HG03342 (cell line): ENCODE measurements around the gene PRG2.
"Not testable (repeated sequence)": the region's sequence is repeated elsewhere in the genome, so short reads cannot be mapped to it uniquely, and the experiment has no call there.

Experiments used
- ATAC-seq: cut with Tn5 transposase; IDR thresholded peaks from one replicate; pipeline ENCODE4 v1.9.1; 2021; ENCODE audit warnings: mild to moderate bottlenecking, moderate library complexity; ENCODE audit not compliant: unreplicated experiment

PRG2 gene

GRCh38 chr11:57421066-57421465 is 30.6 kb upstream of the PRG2 start:
- no peak for ATAC-seq

GRCh38 chr11:57419146-57419545 is 28.7 kb upstream of the PRG2 start:
- no peak for ATAC-seq

- ATAC-seq: no peak
Observed at GRCh38 chr11:57418131-57418530, 27.7 kb upstream of the PRG2 start.

GRCh38 chr11:57417056-57417455 is 26.6 kb upstream of the PRG2 start:
- ATAC-seq: no peak

- ATAC-seq: no peak
Observed at GRCh38 chr11:57416436-57416835, 26.0 kb upstream of the PRG2 start.

GRCh38 chr11:57414612-57415212 is 24.3 kb upstream of the PRG2 start:
- no peak for ATAC-seq

- ATAC-seq: no peak
Observed at GRCh38 chr11:57413681-57414080, 23.2 kb upstream of the PRG2 start.

GRCh38 chr11:57410287-57410686 is 19.8 kb upstream of the PRG2 start:
- no peak for ATAC-seq

GRCh38 chr11:57409321-57410100 is 19.1 kb upstream of the PRG2 start:
- no peak for ATAC-seq

GRCh38 chr11:57408771-57409170 is 18.3 kb upstream of the PRG2 start:
- ATAC-seq: no peak

GRCh38 chr11:57407941-57408475 is 17.6 kb upstream of the PRG2 start:
- no peak for ATAC-seq

GRCh38 chr11:57407010-57407920 is 16.8 kb upstream of the PRG2 start:
- ATAC-seq: no peak

GRCh38 chr11:57406337-57406904 is 16.0 kb upstream of the PRG2 start:
- ATAC-seq: peak; percentile 91

GRCh38 chr11:57405271-57405860 is 14.9 kb upstream of the PRG2 start:
- ATAC-seq: no peak

GRCh38 chr11:57403802-57404147 is 13.3 kb upstream of the PRG2 start:
- ATAC-seq: no peak

GRCh38 chr11:57403003-57403801 is 12.8 kb upstream of the PRG2 start:
- not testable (repeated sequence) for ATAC-seq

- ATAC-seq: no peak
Observed at GRCh38 chr11:57402188-57403002, 11.9 kb upstream of the PRG2 start.

- ATAC-seq: no peak
Observed at GRCh38 chr11:57399972-57400578, 9.6 kb upstream of the PRG2 start.

GRCh38 chr11:57399221-57399620 is 8.8 kb upstream of the PRG2 start:
- ATAC-seq: no peak
